Naive thymus-derived CD8-positive, alpha-beta T cell (primary cell): ENCODE data around the gene MED13L. TPM values are rescaled to one million over a fixed set of nuclear protein-coding genes. Genes with fewer than 3 reads are reported as not detected.

Experiments
- ATAC-seq, 2 donors: fragments of 150-1000 bp; cut with Tn5 transposase in 1 of 2; sonication (Bioruptor Pico), chemical (Tn5 transposase) in 1 of 2; 1 replicate in 1 of 2; 2 replicates in 1 of 2; pipeline ENCODE4 v1.10.0; 2021; ENCODE audit warnings: mild to moderate bottlenecking in 2 of 2, moderate library complexity in 2 of 2
- POLR2A ChIA-PET: fragments of 350-600 bp; sonication (Branson Sonifier 250); formaldehyde crosslinking; loops from one replicate; lab custom pipeline; 2021; ENCODE audit warnings: antibody characterized with exemption; lab: Charles Lee
- DNase-seq, 10 donors: peaks; one replicate each; pipeline versions ENCODE4 v3.0.0 to v3.0.0-alpha.2; 2020 to 2022
- H3K27ac Mint-ChIP-seq, 10 donors: one replicate each; pipeline ENCODE4 v1.8.0; 2020 to 2022; ENCODE audit warnings: mild to moderate bottlenecking in 10 of 10, mixed read lengths in 10 of 10, moderate library complexity in 4 of 10, inconsistent platforms in 1 of 10
- H3K27me3 Mint-ChIP-seq, 5 donors: one replicate each; pipeline ENCODE4 v1.8.0; 2021 to 2022; ENCODE audit warnings: mixed read lengths in 5 of 5
- H3K36me3 Mint-ChIP-seq, 3 donors: one replicate each; pipeline ENCODE4 v1.8.0; 2020 to 2022; ENCODE audit warnings: mixed read lengths in 3 of 3, mild to moderate bottlenecking in 2 of 3, inconsistent platforms in 1 of 3
- H3K4me1 Mint-ChIP-seq, 4 donors: one replicate each; pipeline ENCODE4 v1.8.0; 2021 to 2022; ENCODE audit warnings: mixed read lengths in 4 of 4
- H3K4me3 Mint-ChIP-seq, 10 donors: one replicate each; pipeline ENCODE4 v1.8.0; 2020 to 2022; ENCODE audit warnings: mild to moderate bottlenecking in 10 of 10, mixed read lengths in 10 of 10, moderate library complexity in 6 of 10, inconsistent platforms in 1 of 10
- H3K9me3 Mint-ChIP-seq, 9 donors: one replicate each; pipeline ENCODE4 v1.8.0; 2020 to 2022; ENCODE audit warnings: mixed read lengths in 9 of 9, mild to moderate bottlenecking in 3 of 9, inconsistent platforms in 1 of 9, moderate library complexity in 1 of 9
- polyA plus RNA-seq, 3 donors: library from polyadenylated mRNA; unstranded; fragments of 300-500 nt; fragmentation: Illumina TruSeq; gene quantifications; one replicate each; pipeline ENCODE4 v1.2.3, GENCODE V29; 2021
- total RNA-seq, 8 experiments: library from RNA in 2 of 8; stranded (reverse) in 2 of 8; gene quantifications; one replicate each; pipeline ENCODE4 v1.2.3 and lab custom pipeline; 2021 to 2026

The MED13L gene
- total and polyA plus RNA-seq, 5 experiments from 2014 or later: 5.1 to 164 (median 6.7) TPM

GRCh38 chr12:116257215-116257614 lies 20.3 kb downstream of the MED13L start:
- peaks cover 0 to 9% (median 4%) of the 10 kb centered on the region in 9 donors for H3K9me3 Mint-ChIP-seq
- H3K4me1 Mint-ChIP-seq: peaks cover 27 to 90% (median 73%) of the 10 kb centered on the region in 4 donors
- H3K27ac Mint-ChIP-seq: peak overlapping the region in 3 of 10 donors; percentile 25 to 46 (median 38)
- POLR2A ChIA-PET: interaction anchor here (1.1 kb wide), 1 partner anchor 12 kb away, joined by 3 read pairs; no protein-coding TSS in a partner anchor
- H3K27me3 Mint-ChIP-seq: no peaks in the 10 kb centered on the region
- peaks cover 0 to 5% (median 2%) of the 10 kb centered on the region in 3 donors for H3K36me3 Mint-ChIP-seq
- H3K4me3 Mint-ChIP-seq: peak overlapping the region in 6 of 10 donors; percentile 39 to 73 (median 44)
- ATAC-seq (peak; percentile 30 to 48), DNase-seq (no peak)

GRCh38 chr12:116249938-116250337 lies 27.6 kb downstream of the MED13L start:
- Mint-ChIP-seq H3K27ac (peak overlapping the region in 1 of 10 donors; percentile 67), H3K36me3 (peaks cover 4 to 17% (median 12%) of the 10 kb centered on the region in 3 donors), H3K4me1 (peaks cover 25 to 80% (median 62%) of the 10 kb centered on the region in 4 donors), H3K9me3 (peaks cover 0 to 33% (median 9%) of the 10 kb centered on the region in 9 donors), H3K27me3 (no peaks in the 10 kb centered on the region), H3K4me3 (no peak overlapping the region)
- POLR2A ChIA-PET: no interaction called here
- ATAC-seq: no peak
- DNase-seq: no peak

- Mint-ChIP-seq H3K36me3 (peaks cover 4 to 17% (median 12%) of the 10 kb centered on the region in 3 donors), H3K27ac (peak overlapping the region in 2 of 10 donors; percentile 35 to 67), H3K27me3 (no peaks in the 10 kb centered on the region), H3K9me3 (peaks cover 0 to 33% (median 9%) of the 10 kb centered on the region in 9 donors), H3K4me1 (peaks cover 26 to 80% (median 62%) of the 10 kb centered on the region in 4 donors), H3K4me3 (peak overlapping the region in 6 of 10 donors; percentile 7 to 34 (median 23))
- ATAC-seq: no peak
- POLR2A ChIA-PET: no interaction called here
- DNase-seq: no peak
Observed at GRCh38 chr12:116248930-116249329, 28.6 kb downstream of the MED13L start.

DNA sequence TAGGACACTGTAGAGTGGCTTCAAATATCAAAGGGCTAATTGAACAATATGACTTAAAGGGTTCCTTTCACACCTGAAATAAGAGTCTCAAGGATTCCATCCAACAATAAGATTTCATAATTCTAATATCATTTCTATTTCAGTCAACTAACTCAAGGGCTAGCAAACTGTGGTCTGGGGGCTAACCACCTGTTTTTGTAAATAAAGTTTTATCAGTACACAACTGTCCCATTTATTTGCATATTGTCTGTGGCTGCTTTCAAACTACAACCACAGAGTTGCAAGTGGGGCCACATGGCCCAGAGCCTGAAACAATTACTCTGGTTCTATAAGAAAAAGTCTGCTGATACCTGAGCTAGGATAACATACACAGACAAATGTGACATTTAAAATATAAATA lies 29.1 kb downstream of the MED13L start:
- Mint-ChIP-seq H3K4me1 (peaks cover 27 to 83% (median 66%) of the 10 kb centered on the region in 4 donors), H3K4me3 (peak overlapping the region in 4 of 10 donors; percentile 7 to 34 (median 12)), H3K36me3 (peaks cover 4 to 17% (median 12%) of the 10 kb centered on the region in 3 donors), H3K27ac (peak overlapping the region in 1 of 10 donors; percentile 60), H3K27me3 (no peaks in the 10 kb centered on the region), H3K9me3 (peaks cover 0 to 33% (median 9%) of the 10 kb centered on the region in 9 donors)
- no peak for ATAC-seq
- POLR2A ChIA-PET: no interaction called here
- no peak for DNase-seq

- POLR2A ChIA-PET: interaction anchor here (0.6 kb wide), 1 partner anchor 64 kb away, joined by 3 read pairs; no protein-coding TSS in a partner anchor
- Mint-ChIP-seq H3K36me3 (peaks cover 4 to 14% (median 12%) of the 10 kb centered on the region in 3 donors), H3K27ac (peak overlapping the region in 2 of 10 donors; percentile 24 to 36), H3K4me3 (peak overlapping the region in 2 of 10 donors; percentile 7 to 54), H3K9me3 (peaks cover 0 to 26% (median 5%) of the 10 kb centered on the region in 9 donors), H3K4me1 (peaks cover 30 to 83% (median 67%) of the 10 kb centered on the region in 4 donors), H3K27me3 (no peaks in the 10 kb centered on the region)
- ATAC-seq (no peak), DNase-seq (no peak)
Observed at GRCh38 chr12:116247377-116247776, 30.1 kb downstream of the MED13L start.

DNA sequence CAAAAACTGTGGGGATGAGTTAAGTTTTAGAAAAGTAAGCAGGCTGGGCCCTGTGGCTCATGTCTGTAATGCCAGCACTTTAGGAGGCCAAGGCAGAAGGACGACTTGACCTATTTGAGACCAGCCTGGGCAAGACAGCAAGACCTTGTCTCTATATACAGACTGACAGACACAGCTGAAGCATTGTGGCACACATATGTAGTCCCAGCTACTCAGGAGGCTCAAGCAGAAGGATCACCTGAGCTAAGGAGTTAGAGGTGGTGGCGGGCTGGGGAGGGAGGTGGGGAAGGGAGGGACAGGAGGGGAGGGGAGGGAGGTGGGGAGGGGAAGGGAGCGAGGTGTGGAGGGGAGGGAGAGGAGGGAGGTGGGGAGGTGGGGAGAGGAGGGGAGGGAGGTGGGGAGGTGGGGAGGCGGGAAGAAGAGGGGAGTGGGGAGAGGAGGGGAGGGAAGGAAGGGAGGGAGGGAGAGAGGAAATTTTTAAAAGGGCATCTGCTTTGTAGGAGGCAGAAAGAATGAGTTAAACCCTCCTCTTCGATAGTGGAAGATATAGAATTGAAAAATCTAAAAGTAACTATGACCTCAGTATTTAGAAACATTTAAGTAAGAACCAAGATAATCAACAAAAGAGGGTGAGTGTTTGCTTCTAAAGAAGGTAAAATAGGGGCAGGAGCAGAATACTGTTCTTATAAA lies 30.9 kb downstream of the MED13L start:
- H3K4me1 Mint-ChIP-seq: peaks cover 29 to 80% (median 63%) of the 10 kb centered on the region in 4 donors
- DNase-seq: no peak
- peak overlapping the region in 1 of 10 donors; percentile 73 for H3K27ac Mint-ChIP-seq
- H3K36me3 Mint-ChIP-seq: peaks cover 4 to 6% (median 4%) of the 10 kb centered on the region in 3 donors
- ATAC-seq: no peak
- no peaks in the 10 kb centered on the region for H3K27me3 Mint-ChIP-seq
- H3K4me3 Mint-ChIP-seq: peak overlapping the region in 6 of 10 donors; percentile 15 to 68 (median 42)
- H3K9me3 Mint-ChIP-seq: peaks cover 0 to 18% (median under 1%) of the 10 kb centered on the region in 9 donors
- POLR2A ChIA-PET: interaction anchor here (0.6 kb wide), 1 partner anchor 65 kb away, joined by 3 read pairs; no protein-coding TSS in a partner anchor

- H3K4me3 Mint-ChIP-seq: peak overlapping the region in 6 of 10 donors; percentile 26 to 45 (median 36)
- ATAC-seq (no peak), DNase-seq (no peak)
- H3K27me3 Mint-ChIP-seq: no peaks in the 10 kb centered on the region
- peak overlapping the region in 7 of 10 donors; percentile 10 to 81 (median 61) for H3K27ac Mint-ChIP-seq
- POLR2A ChIA-PET: interaction anchor here (0.9 to 1.2 kb wide), 3 partner anchors 13 to 33 kb away, joined by 3 to 5 read pairs (median 4); no protein-coding TSS in a partner anchor
- H3K4me1 Mint-ChIP-seq: peaks cover 31 to 87% (median 71%) of the 10 kb centered on the region in 4 donors
- peaks cover 0 to 6% (median 4%) of the 10 kb centered on the region in 3 donors for H3K36me3 Mint-ChIP-seq
- H3K9me3 Mint-ChIP-seq: peaks cover 0 to 10% (median 0%) of the 10 kb centered on the region in 9 donors
Observed at GRCh38 chr12:116245189-116245588, 32.3 kb downstream of the MED13L start.

DNA sequence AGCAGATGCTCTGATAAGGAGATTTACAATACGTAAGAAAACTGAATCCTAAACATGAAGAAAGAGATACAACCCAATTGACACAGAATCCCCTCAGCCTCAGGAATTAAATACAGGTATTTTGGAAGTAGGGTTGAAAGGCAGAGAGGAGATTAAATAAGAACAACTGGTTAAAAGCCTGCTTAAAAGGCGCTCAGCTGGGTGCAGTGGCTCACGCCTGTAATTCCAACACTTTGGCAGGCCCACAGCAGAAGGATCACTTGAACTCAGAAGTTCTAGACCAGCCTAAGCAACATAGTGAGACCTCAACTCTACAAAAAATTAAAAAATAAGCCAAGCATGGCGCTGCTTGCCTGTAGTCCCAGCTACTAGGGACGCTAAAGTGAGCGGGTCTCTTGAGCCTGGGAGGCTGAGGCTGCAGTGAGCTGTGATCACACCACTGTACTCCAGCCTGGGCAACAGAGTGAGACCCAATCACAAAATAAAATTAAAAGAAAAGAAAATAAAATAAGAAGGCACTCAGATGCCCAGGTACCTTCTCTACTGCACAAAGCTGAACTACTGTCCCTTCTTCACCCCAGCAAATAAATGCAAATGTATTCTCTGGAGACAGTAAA lies 32.9 kb downstream of the MED13L start:
- Mint-ChIP-seq H3K9me3 (peaks cover 0 to 4% (median 0%) of the 10 kb centered on the region in 9 donors), H3K4me1 (peaks cover 33 to 88% (median 76%) of the 10 kb centered on the region in 4 donors), H3K27me3 (no peaks in the 10 kb centered on the region), H3K4me3 (peak overlapping the region in 7 of 10 donors; percentile 9 to 47 (median 36)), H3K36me3 (peaks cover 0 to under 1% (median under 1%) of the 10 kb centered on the region in 3 donors), H3K27ac (peak overlapping the region in 8 of 10 donors; percentile 48 to 73 (median 62))
- POLR2A ChIA-PET: interaction anchor here (0.6 to 1.2 kb wide), 4 partner anchors 13 to 34 kb away, joined by 3 to 7 read pairs (median 4); no protein-coding TSS in a partner anchor
- DNase-seq (no peak), ATAC-seq (peak in 1 of 2 donors; percentile 6)

DNA sequence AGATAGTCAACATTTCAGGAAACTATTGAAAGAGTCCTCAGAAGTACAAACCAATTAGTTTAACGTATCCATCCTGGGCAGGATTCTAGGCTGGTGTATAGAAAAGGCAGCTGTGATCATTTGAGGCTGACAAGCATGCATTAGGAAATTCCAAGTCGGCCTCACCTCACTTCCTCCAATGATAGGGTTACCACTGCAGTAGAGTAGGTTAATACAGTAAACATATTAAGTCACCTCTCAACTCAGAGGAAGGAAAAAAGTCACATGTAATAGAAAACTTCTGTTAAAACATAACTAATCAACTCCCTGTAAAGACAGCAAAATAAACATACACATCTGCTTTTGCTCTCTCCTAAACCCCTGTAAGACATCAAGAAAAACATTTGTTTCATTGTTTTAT lies 33.5 kb downstream of the MED13L start:
- Mint-ChIP-seq H3K27me3 (no peaks in the 10 kb centered on the region), H3K36me3 (no peaks in the 10 kb centered on the region), H3K4me3 (peak overlapping the region in 4 of 10 donors; percentile 4 to 36 (median 21)), H3K27ac (peak overlapping the region in 6 of 10 donors; percentile 18 to 73 (median 58)), H3K4me1 (peaks cover 34 to 86% (median 74%) of the 10 kb centered on the region in 4 donors), H3K9me3 (no peaks in the 10 kb centered on the region)
- ATAC-seq (peak; percentile 56 to 57), DNase-seq (no peak)
- POLR2A ChIA-PET: interaction anchor here (0.6 to 1.2 kb wide), 2 partner anchors 14 to 35 kb away, joined by 3 to 7 read pairs; no protein-coding TSS in a partner anchor

- Mint-ChIP-seq H3K4me1 (peaks cover 31 to 81% (median 65%) of the 10 kb centered on the region in 4 donors), H3K27ac (peak overlapping the region in 1 of 10 donors; percentile 73), H3K4me3 (peak overlapping the region in 1 of 10 donors; percentile 18), H3K36me3 (no peaks in the 10 kb centered on the region), H3K27me3 (no peaks in the 10 kb centered on the region), H3K9me3 (no peaks in the 10 kb centered on the region)
- POLR2A ChIA-PET: no interaction called here
- DNase-seq (no peak), ATAC-seq (no peak)
Observed at GRCh38 chr12:116242740-116243139, 34.8 kb downstream of the MED13L start.

DNA sequence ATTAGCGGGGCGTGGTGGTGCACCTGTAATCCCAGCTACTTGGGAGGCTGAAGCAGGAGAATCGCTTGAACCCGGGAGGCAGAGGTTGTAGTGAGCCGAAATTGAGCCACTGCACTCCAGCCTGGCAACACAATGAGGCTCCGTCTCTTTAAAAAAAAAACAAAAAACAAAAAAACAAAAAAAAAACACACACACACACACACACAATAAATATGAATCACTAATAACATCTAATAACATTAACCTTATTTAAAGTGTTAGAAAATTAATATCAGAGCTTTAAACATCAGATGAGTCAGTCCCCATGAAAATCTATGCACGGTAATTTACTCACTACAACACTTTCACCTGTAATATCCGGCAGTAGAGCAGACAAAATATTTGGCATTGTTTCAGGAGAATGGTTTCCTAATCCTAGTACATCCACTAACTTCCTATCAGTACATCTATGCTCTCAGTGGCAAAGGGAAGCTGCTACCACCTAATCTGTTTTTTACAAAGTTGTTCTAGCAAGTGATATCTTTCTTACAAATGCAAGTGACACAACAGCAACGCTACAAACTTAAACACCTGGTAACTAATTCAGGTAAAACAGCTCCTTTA lies 36.2 kb downstream of the MED13L start:
- POLR2A ChIA-PET: interaction anchor here (0.7 kb wide), 1 partner anchor 148 kb away, joined by 5 read pairs; no protein-coding TSS in a partner anchor
- Mint-ChIP-seq H3K9me3 (no peaks in the 10 kb centered on the region), H3K27ac (peak overlapping the region in 1 of 10 donors; percentile 74), H3K36me3 (no peaks in the 10 kb centered on the region), H3K4me1 (peaks cover 33 to 83% (median 70%) of the 10 kb centered on the region in 4 donors), H3K4me3 (no peak overlapping the region), H3K27me3 (no peaks in the 10 kb centered on the region)
- DNase-seq: no peak
- ATAC-seq: no peak
